GM10248 (cell line): ENCODE measurements around the gene TGFB1.
A peak's percentile ranks its signal among the peaks of the same experiment; 100 is the strongest.
"Not testable (repeated sequence)": the region's sequence is repeated elsewhere in the genome, so short reads cannot be mapped to it uniquely, and the experiment has no call there.

Experiments used
- CTCF ChIA-PET: fragments of 300-600 bp; sonication (Branson Sonifier 250); formaldehyde crosslinking; extraction: SDS; loops from one replicate; lab custom pipeline; 2021; ENCODE audit warnings: antibody characterized with exemption; lab: Yijun Ruan, JAX
- POLR2A ChIA-PET: fragments of 350-650 bp; sonication (Branson Sonifier 250); formaldehyde crosslinking; extraction: SDS; loops from one replicate; lab custom pipeline; 2020; ENCODE audit warnings: antibody characterized with exemption; lab: Yijun Ruan, JAX
- DNase-seq: peaks from one replicate; pipeline ENCODE4 v3.0.0; 2012; ENCODE audit errors: extremely low spot score
- CTCF ChIP-seq: IDR thresholded peaks from 2 replicates; pipeline ENCODE4 v1.5.1; 2012; ENCODE audit warnings: mild to moderate bottlenecking, low read depth; ENCODE audit errors: extremely low read depth, missing control alignments, control extremely low read depth

TGFB1 gene

GRCh38 chr19:41352279-41352608 lies 1.5 kb downstream of the TGFB1 start:
- TF ChIP-seq CTCF = no peak
- DNase-seq = no peak
- POLR2A ChIA-PET = interaction anchor here (0.6 to 3.2 kb wide), 4 partner anchors 12 to 148 kb away, joined by 3 to 25 read pairs (median 4); partner anchors contain the start of gene B9D2
- CTCF ChIA-PET = interaction anchor here (1.0 to 6.7 kb wide), 20 partner anchors 8 to 573 kb away, joined by 3 to 68 read pairs (median 6); partner anchors contain the start of genes B9D2 and CCDC97

- CTCF ChIA-PET = interaction anchor here (1.0 to 6.7 kb wide), 18 partner anchors 9 to 149 kb away, joined by 3 to 68 read pairs (median 6); partner anchors contain the start of genes B9D2 and CCDC97
- POLR2A ChIA-PET = interaction anchor here (0.5 to 3.2 kb wide), 9 partner anchors 13 to 180 kb away, joined by 3 to 25 read pairs (median 3); partner anchors contain the start of gene B9D2
- DNase-seq = peak; percentile 91
Observed at GRCh38 chr19:41351339-41352245, 2.1 kb downstream of the TGFB1 start.

GRCh38 chr19:41350735-41351338 lies 2.9 kb downstream of the TGFB1 start:
- peak; percentile 40 for DNase-seq
- ChIA-PET POLR2A (interaction anchor here (0.5 to 3.2 kb wide), 4 partner anchors 14 to 181 kb away, joined by 3 to 25 read pairs (median 3); partner anchors contain the start of gene B9D2), CTCF (interaction anchor here (1.0 to 6.7 kb wide), 11 partner anchors 10 to 146 kb away, joined by 3 to 68 read pairs (median 14); partner anchors contain the start of genes B9D2 and CCDC97)
- TF ChIP-seq CTCF = no peak

More at GRCh38 chr19:41351339-41352245, 2.1 kb downstream of the TGFB1 start:
- TF ChIP-seq CTCF = no peak

GRCh38 chr19:41346916-41347315 lies 6.8 kb downstream of the TGFB1 start:
- CTCF ChIA-PET = interaction anchor here (0.7 to 1.9 kb wide), 5 partner anchors 8 to 143 kb away, joined by 3 to 5 read pairs (median 4); no protein-coding TSS in a partner anchor
- POLR2A ChIA-PET, DNase-seq: not testable (repeated sequence)

GRCh38 chr19:41344162-41344561 lies 9.6 kb downstream of the TGFB1 start:
- CTCF ChIA-PET = interaction anchor here (1.0 kb wide), 1 partner anchor 9 kb away, joined by 6 read pairs; no protein-coding TSS in a partner anchor
- POLR2A ChIA-PET = no interaction called here
- DNase-seq = no peak
- TF ChIP-seq CTCF = no peak

- DNase-seq = no peak
- ChIA-PET CTCF (interaction anchor here (5.1 kb wide), 1 partner anchor 10 kb away, joined by 27 read pairs; the partner anchor contains the start of gene TGFB1), POLR2A (interaction anchor here (0.7 kb wide), 1 partner anchor 21 kb away, joined by 3 read pairs; no protein-coding TSS in a partner anchor)
- TF ChIP-seq CTCF = peak; percentile 19
Observed at GRCh38 chr19:41341669-41342490, 11.8 kb downstream of the TGFB1 start.
